SK-N-SH (cell line): ENCODE measurements around the gene ANK3.

Experiments used
- IRF3 ChIP-seq: fragments of 150-350 bp; IDR thresholded peaks from 2 replicates; pipeline ENCODE4 v1.6.1; 2016; ENCODE audit warnings: mild to moderate bottlenecking, low read depth, low read length
- POLR2AphosphoS5 ChIP-seq: IDR thresholded peaks from 2 replicates; pipeline ENCODE4 v1.6.1; 2012; ENCODE audit warnings: low read depth, low read length
- TF ChIP-seq, protein P1 (sequence below): fragments of 200-600 bp; sonication (generic); IDR thresholded peaks from 2 replicates; pipeline ENCODE4 v1.6.1; 2017; ENCODE audit warnings: antibody characterized with exemption, mild to moderate bottlenecking, moderate library complexity

DNA sequence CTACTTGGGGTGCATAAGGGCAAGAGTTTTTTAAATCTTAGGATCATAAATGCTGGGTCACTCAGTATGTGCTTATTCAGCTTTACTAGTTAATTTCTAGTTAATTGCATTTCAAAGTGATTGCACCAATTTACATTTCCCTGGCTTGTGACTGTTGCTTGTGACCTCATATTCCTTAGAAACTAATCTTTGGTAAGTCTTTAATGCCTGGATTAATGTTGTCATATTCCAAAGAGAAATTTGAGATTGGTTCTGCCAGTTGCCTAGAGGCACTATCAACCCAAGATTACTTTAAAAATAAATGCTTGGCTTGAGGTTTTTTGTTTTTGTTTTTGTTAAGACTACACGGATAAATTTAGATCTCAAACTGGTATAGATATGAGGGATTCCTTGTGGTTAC, 103.1 kb downstream of the ANK3 start:
- TF ChIP-seq, protein P1, sequence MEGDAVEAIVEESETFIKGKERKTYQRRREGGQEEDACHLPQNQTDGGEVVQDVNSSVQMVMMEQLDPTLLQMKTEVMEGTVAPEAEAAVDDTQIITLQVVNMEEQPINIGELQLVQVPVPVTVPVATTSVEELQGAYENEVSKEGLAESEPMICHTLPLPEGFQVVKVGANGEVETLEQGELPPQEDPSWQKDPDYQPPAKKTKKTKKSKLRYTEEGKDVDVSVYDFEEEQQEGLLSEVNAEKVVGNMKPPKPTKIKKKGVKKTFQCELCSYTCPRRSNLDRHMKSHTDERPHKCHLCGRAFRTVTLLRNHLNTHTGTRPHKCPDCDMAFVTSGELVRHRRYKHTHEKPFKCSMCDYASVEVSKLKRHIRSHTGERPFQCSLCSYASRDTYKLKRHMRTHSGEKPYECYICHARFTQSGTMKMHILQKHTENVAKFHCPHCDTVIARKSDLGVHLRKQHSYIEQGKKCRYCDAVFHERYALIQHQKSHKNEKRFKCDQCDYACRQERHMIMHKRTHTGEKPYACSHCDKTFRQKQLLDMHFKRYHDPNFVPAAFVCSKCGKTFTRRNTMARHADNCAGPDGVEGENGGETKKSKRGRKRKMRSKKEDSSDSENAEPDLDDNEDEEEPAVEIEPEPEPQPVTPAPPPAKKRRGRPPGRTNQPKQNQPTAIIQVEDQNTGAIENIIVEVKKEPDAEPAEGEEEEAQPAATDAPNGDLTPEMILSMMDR: no peak
- TF ChIP-seq IRF3: no peak
- TF ChIP-seq POLR2AphosphoS5: no peak
